Measurements from ENCODE around the gene HIBCH. TPM values are rescaled to one million over a fixed set of nuclear protein-coding genes. Genes with fewer than 3 reads are reported as not detected.
A peak's percentile ranks its signal among the peaks of the same experiment; 100 is the strongest.
"Not testable (repeated sequence)": the region's sequence is repeated elsewhere in the genome, so short reads cannot be mapped to it uniquely, and the experiment has no call there.

HIBCH gene
- total RNA-seq, 2 donors from 2014 or later = 19.8 to 68.4 TPM

GRCh38 chr2:190353537-190353899, 33.9 kb upstream of the HIBCH start:
- H3K27ac Mint-ChIP-seq = peak overlapping the region; percentile 32 to 43
- no peaks in the 10 kb centered on the region for H3K27me3 Mint-ChIP-seq
- DNase-seq (ENCODE audit: low spot score) (no peak), ATAC-seq (no peak)
- H3K36me3 Mint-ChIP-seq = no peaks in the 10 kb centered on the region
- no peaks in the 10 kb centered on the region for H3K9me3 Mint-ChIP-seq
- H3K4me1 Mint-ChIP-seq (ENCODE audit: low read depth in 2 of 2) = peaks cover 8 to 12% of the 10 kb centered on the region in 2 donors
- H3K4me3 Mint-ChIP-seq = no peak overlapping the region

- H3K4me3 Mint-ChIP-seq = no peak overlapping the region
- H3K4me1 Mint-ChIP-seq (ENCODE audit: low read depth in 2 of 2) = peaks cover 8 to 12% of the 10 kb centered on the region in 2 donors
- ATAC-seq = peak in 1 of 2 donors; percentile 43
- H3K36me3 Mint-ChIP-seq = no peaks in the 10 kb centered on the region
- no peaks in the 10 kb centered on the region for H3K27me3 Mint-ChIP-seq
- H3K9me3 Mint-ChIP-seq = no peaks in the 10 kb centered on the region
- peak overlapping the region; percentile 32 to 43 for H3K27ac Mint-ChIP-seq
- no peak for DNase-seq (ENCODE audit: low spot score)
Measured at GRCh38 chr2:190352668-190353536, 33.3 kb upstream of the HIBCH start.

- H3K9me3 Mint-ChIP-seq = no peaks in the 10 kb centered on the region
- H3K4me3 Mint-ChIP-seq = no peak overlapping the region
- H3K36me3 Mint-ChIP-seq = no peaks in the 10 kb centered on the region
- DNase-seq (ENCODE audit: low spot score) = no peak
- no peak overlapping the region for H3K27ac Mint-ChIP-seq
- H3K27me3 Mint-ChIP-seq = no peaks in the 10 kb centered on the region
- ATAC-seq = no peak
- H3K4me1 Mint-ChIP-seq (ENCODE audit: low read depth in 2 of 2) = peaks cover 8 to 12% of the 10 kb centered on the region in 2 donors
Measured at GRCh38 chr2:190351955-190352354, 32.3 kb upstream of the HIBCH start.

- Mint-ChIP-seq H3K9me3 (no peaks in the 10 kb centered on the region), H3K4me1 (ENCODE audit: low read depth in 2 of 2) (peaks cover 8 to 14% of the 10 kb centered on the region in 2 donors), H3K4me3 (no peak overlapping the region), H3K36me3 (no peaks in the 10 kb centered on the region), H3K27me3 (no peaks in the 10 kb centered on the region), H3K27ac (no peak overlapping the region)
- no peak for DNase-seq (ENCODE audit: low spot score)
- ATAC-seq = no peak
Measured at GRCh38 chr2:190350371-190350770, 30.7 kb upstream of the HIBCH start.

GRCh38 chr2:190344276-190344827, 24.7 kb upstream of the HIBCH start:
- peak overlapping the region; percentile 61 to 63 for H3K27ac Mint-ChIP-seq
- DNase-seq (ENCODE audit: low spot score) (no peak), ATAC-seq (peak; percentile 53 to 66)
- H3K9me3 Mint-ChIP-seq = no peaks in the 10 kb centered on the region
- peaks cover 13 to 16% of the 10 kb centered on the region in 2 donors for H3K4me1 Mint-ChIP-seq (ENCODE audit: low read depth in 2 of 2)
- no peaks in the 10 kb centered on the region for H3K27me3 Mint-ChIP-seq
- H3K4me3 Mint-ChIP-seq = peak overlapping the region; percentile 89
- no peaks in the 10 kb centered on the region for H3K36me3 Mint-ChIP-seq

GRCh38 chr2:190343536-190344275, 24.1 kb upstream of the HIBCH start, which contains the start of gene INPP1:
Gene INPP1, plus strand, starts transcription at chr2:190343589. Its CDS starts 16,514 bp downstream, at chr2:190360103.
- no peaks in the 10 kb centered on the region for H3K9me3 Mint-ChIP-seq

GRCh38 chr2:190343089-190343535, 23.5 kb upstream of the HIBCH start:
- no peak for DNase-seq (ENCODE audit: low spot score)
- peaks cover 13 to 16% of the 10 kb centered on the region in 2 donors for H3K4me1 Mint-ChIP-seq (ENCODE audit: low read depth in 2 of 2)

More at GRCh38 chr2:190343536-190344275, 24.1 kb upstream of the HIBCH start, which contains the start of gene INPP1:
- H3K4me3 Mint-ChIP-seq = peak within 1 kb of the TSS; percentile 89
- H3K27me3 Mint-ChIP-seq = no peaks in the 10 kb centered on the region
- peak within 1 kb of the TSS; percentile 61 to 63 for H3K27ac Mint-ChIP-seq
- H3K4me1 Mint-ChIP-seq (ENCODE audit: low read depth in 2 of 2) = peaks cover 13 to 16% of the 10 kb centered on the region in 2 donors
- no peaks in the 10 kb centered on the region for H3K36me3 Mint-ChIP-seq
- DNase-seq (ENCODE audit: low spot score) = peak; percentile 79
- peak; percentile 87 to 90 for ATAC-seq

GRCh38 chr2:190342611-190343010, 23.0 kb upstream of the HIBCH start:
- no peak for DNase-seq (ENCODE audit: low spot score)
- Mint-ChIP-seq H3K9me3 (no peaks in the 10 kb centered on the region), H3K36me3 (no peaks in the 10 kb centered on the region), H3K27me3 (no peaks in the 10 kb centered on the region), H3K4me3 (peak overlapping the region; percentile 89), H3K27ac (peak overlapping the region in 1 of 2 donors; percentile 63), H3K4me1 (ENCODE audit: low read depth in 2 of 2) (peaks cover 13 to 16% of the 10 kb centered on the region in 2 donors)
- ATAC-seq = no peak

More at GRCh38 chr2:190343089-190343535, 23.5 kb upstream of the HIBCH start:
- no peak for ATAC-seq
- Mint-ChIP-seq H3K9me3 (no peaks in the 10 kb centered on the region), H3K27ac (peak overlapping the region; percentile 61 to 63), H3K36me3 (no peaks in the 10 kb centered on the region), H3K4me3 (peak overlapping the region; percentile 89), H3K27me3 (no peaks in the 10 kb centered on the region)

GRCh38 chr2:190340369-190340768, 20.7 kb upstream of the HIBCH start:
- ATAC-seq (no peak), DNase-seq (ENCODE audit: low spot score) (no peak)
- Mint-ChIP-seq H3K9me3 (no peaks in the 10 kb centered on the region), H3K4me3 (no peak overlapping the region), H3K4me1 (ENCODE audit: low read depth in 2 of 2) (peaks cover 13 to 14% of the 10 kb centered on the region in 2 donors), H3K36me3 (no peaks in the 10 kb centered on the region), H3K27me3 (no peaks in the 10 kb centered on the region), H3K27ac (no peak overlapping the region)

GRCh38 chr2:190339394-190339793, 19.8 kb upstream of the HIBCH start:
- no peak overlapping the region for H3K4me3 Mint-ChIP-seq
- H3K4me1 Mint-ChIP-seq (ENCODE audit: low read depth in 2 of 2) = peaks cover 8 to 12% of the 10 kb centered on the region in 2 donors
- DNase-seq (ENCODE audit: low spot score) (no peak), ATAC-seq (no peak)
- H3K27me3 Mint-ChIP-seq = no peaks in the 10 kb centered on the region
- no peaks in the 10 kb centered on the region for H3K9me3 Mint-ChIP-seq
- no peak overlapping the region for H3K27ac Mint-ChIP-seq
- no peaks in the 10 kb centered on the region for H3K36me3 Mint-ChIP-seq

- H3K27me3 Mint-ChIP-seq = no peaks in the 10 kb centered on the region
- DNase-seq (ENCODE audit: low spot score) = no peak
- H3K36me3 Mint-ChIP-seq = no peaks in the 10 kb centered on the region
- no peaks in the 10 kb centered on the region for H3K9me3 Mint-ChIP-seq
- H3K4me3 Mint-ChIP-seq = no peak overlapping the region
- no peak overlapping the region for H3K27ac Mint-ChIP-seq
- ATAC-seq = no peak
- peaks cover 4 to 10% of the 10 kb centered on the region in 2 donors for H3K4me1 Mint-ChIP-seq (ENCODE audit: low read depth in 2 of 2)
Measured at GRCh38 chr2:190338453-190338852, 18.8 kb upstream of the HIBCH start.

- Mint-ChIP-seq H3K36me3 (no peaks in the 10 kb centered on the region), H3K27me3 (peaks cover 2 to 3% of the 10 kb centered on the region in 2 donors), H3K27ac (no peak overlapping the region), H3K4me3 (no peak overlapping the region), H3K4me1 (ENCODE audit: low read depth in 2 of 2) (no peaks in the 10 kb centered on the region), H3K9me3 (no peaks in the 10 kb centered on the region)
- ATAC-seq = no peak
- no peak for DNase-seq (ENCODE audit: low spot score)
Measured at GRCh38 chr2:190336420-190336819, 16.8 kb upstream of the HIBCH start.

GRCh38 chr2:190335584-190335983, 16.0 kb upstream of the HIBCH start:
- H3K4me3 Mint-ChIP-seq; H3K27ac Mint-ChIP-seq; ATAC-seq; H3K4me1 Mint-ChIP-seq (ENCODE audit: low read depth in 2 of 2); DNase-seq (ENCODE audit: low spot score); H3K36me3 Mint-ChIP-seq; H3K9me3 Mint-ChIP-seq: not testable (repeated sequence)
- peaks cover 3 to 11% of the 10 kb centered on the region in 2 donors for H3K27me3 Mint-ChIP-seq
